Measurements from ENCODE around the gene ZSCAN5C. TPM values are rescaled to one million over a fixed set of nuclear protein-coding genes. Genes with fewer than 3 reads are reported as not detected.
"Not testable (repeated sequence)": the region's sequence is repeated elsewhere in the genome, so short reads cannot be mapped to it uniquely, and the experiment has no call there.

ZSCAN5C gene
- total RNA-seq, 1 donor from 2014 or later: not detected

DNA sequence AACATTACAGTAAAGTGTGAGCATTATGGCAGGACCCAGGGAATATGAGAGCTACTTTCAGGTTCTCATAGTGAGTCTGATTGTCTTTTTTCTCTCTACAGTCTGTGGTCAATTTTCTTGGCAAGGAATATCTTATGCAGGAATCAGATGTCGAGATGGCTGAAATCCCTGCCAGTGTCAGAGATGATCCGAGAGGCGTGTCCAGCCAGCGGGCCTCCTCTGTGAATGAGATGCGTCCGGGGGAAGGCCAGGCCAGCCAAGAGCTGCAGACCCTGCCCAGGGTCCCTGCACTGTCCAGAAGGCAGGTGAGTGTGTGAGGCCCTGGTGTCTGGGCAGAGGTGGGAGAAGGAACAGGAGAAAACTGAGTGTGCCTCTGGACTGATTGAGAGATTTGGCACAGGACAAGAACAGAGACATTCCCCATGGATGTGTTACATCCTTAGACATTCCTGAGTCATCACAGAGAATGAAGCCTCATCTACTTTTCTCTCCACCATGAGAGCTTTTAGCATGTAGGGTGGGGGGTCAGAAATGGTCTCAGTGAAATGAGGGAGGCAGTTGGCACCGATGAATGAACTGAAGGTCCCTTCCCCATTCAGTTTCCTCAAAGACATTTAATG lies 43.2 kb downstream of the ZSCAN5C start:
- Histone ChIP-seq H3K79me2 (ENCODE audit: insufficient read depth, low read length) (no peaks in the 10 kb centered on the region), H3K4me1 (ENCODE audit: insufficient read depth, low read length) (peaks cover 4% of the 10 kb centered on the region), H4K20me1 (ENCODE audit: insufficient read depth, low read length) (no peaks in the 10 kb centered on the region), H3K27ac (ENCODE audit: low read depth, low read length) (no peak overlapping the region), H3K4me2 (ENCODE audit: low read length) (peak overlapping the region; percentile 22), H3K9me3 (ENCODE audit: insufficient read depth, low read depth, low read length) (no peaks in the 10 kb centered on the region), H2AFZ (ENCODE audit: low read depth, low read length) (no peak overlapping the region), H3K27me3 (ENCODE audit: insufficient read depth, low read length) (no peaks in the 10 kb centered on the region), H3K36me3 (ENCODE audit: insufficient read depth, low read length) (no peaks in the 10 kb centered on the region), H3K4me3 (ENCODE audit: insufficient read depth, low read depth, low read length) (no peak overlapping the region), H3K9ac (ENCODE audit: low read length) (no peak overlapping the region)
- Mint-ChIP-seq H3K9me3 (ENCODE audit: unreplicated experiment) (no peaks in the 10 kb centered on the region), H3K27me3 (ENCODE audit: low read depth, unreplicated experiment) (no peaks in the 10 kb centered on the region), H3K4me1 (ENCODE audit: low read depth, unreplicated experiment) (peaks cover 10% of the 10 kb centered on the region), H3K36me3 (ENCODE audit: low read depth, unreplicated experiment) (peaks cover 2% of the 10 kb centered on the region), H3K27ac (ENCODE audit: unreplicated experiment) (no peak overlapping the region), H3K4me3 (ENCODE audit: unreplicated experiment) (no peak overlapping the region)
- no peak for FAIRE-seq
- DNase-seq (ENCODE audit: low read depth): peak; percentile 12
- TF ChIP-seq CTCF (IDR thresholded peaks at IDR 0.05; ENCODE audit: insufficient read depth, low read depth, low read length): no peak

GRCh38 chr19:56245764-56246163 lies 43.7 kb downstream of the ZSCAN5C start:
- not testable (repeated sequence) for H3K27me3 ChIP-seq (ENCODE audit: insufficient read depth, low read length); H3K9me3 ChIP-seq (ENCODE audit: insufficient read depth, low read depth, low read length); H3K4me3 Mint-ChIP-seq (ENCODE audit: unreplicated experiment); H3K4me1 ChIP-seq (ENCODE audit: insufficient read depth, low read length); H3K27ac ChIP-seq (ENCODE audit: low read depth, low read length); H3K27ac Mint-ChIP-seq (ENCODE audit: unreplicated experiment); H3K4me3 ChIP-seq (ENCODE audit: insufficient read depth, low read depth, low read length); H2AFZ ChIP-seq (ENCODE audit: low read depth, low read length); H3K4me2 ChIP-seq (ENCODE audit: low read length); H3K9ac ChIP-seq (ENCODE audit: low read length); FAIRE-seq; H3K36me3 Mint-ChIP-seq (ENCODE audit: low read depth, unreplicated experiment); DNase-seq (ENCODE audit: low read depth); H3K4me1 Mint-ChIP-seq (ENCODE audit: low read depth, unreplicated experiment); H3K9me3 Mint-ChIP-seq (ENCODE audit: unreplicated experiment); H3K36me3 ChIP-seq (ENCODE audit: insufficient read depth, low read length); H3K79me2 ChIP-seq (ENCODE audit: insufficient read depth, low read length); H4K20me1 ChIP-seq (ENCODE audit: insufficient read depth, low read length); H3K27me3 Mint-ChIP-seq (ENCODE audit: low read depth, unreplicated experiment)

DNA sequence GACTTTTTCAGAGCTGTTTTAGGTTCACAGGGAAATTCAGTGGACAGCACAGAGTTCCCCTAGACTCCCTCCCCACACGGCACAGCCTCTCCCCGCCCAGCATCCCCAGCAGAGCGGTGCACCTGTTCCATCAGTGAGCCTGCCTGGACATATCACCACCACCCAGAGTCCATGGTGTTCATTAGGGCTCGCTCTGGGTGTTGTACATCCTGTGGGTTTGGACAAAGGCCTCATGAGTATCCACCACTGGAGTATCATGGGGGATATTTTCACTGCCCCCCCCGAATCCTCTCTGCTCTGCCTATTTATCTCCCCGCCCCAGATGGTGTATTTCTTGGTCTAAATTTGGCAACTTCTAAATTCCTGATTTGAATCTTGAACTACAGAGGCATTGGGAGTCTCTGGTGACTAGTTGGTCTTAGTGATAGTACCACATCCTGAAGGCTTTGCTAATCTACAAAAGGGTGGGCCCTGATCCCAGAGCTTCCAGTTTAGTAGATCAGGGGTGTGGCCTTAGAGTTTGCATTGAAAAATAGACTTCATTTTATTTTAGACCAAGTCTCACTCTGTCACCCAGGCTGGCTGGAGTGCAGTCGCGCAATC lies 46.8 kb downstream of the ZSCAN5C start:
- H3K27me3 Mint-ChIP-seq (ENCODE audit: low read depth, unreplicated experiment); H3K4me2 ChIP-seq (ENCODE audit: low read length); H3K4me3 ChIP-seq (ENCODE audit: insufficient read depth, low read depth, low read length); H3K36me3 ChIP-seq (ENCODE audit: insufficient read depth, low read length); H3K27me3 ChIP-seq (ENCODE audit: insufficient read depth, low read length); DNase-seq (ENCODE audit: low read depth); H3K27ac Mint-ChIP-seq (ENCODE audit: unreplicated experiment); H3K9ac ChIP-seq (ENCODE audit: low read length); H3K36me3 Mint-ChIP-seq (ENCODE audit: low read depth, unreplicated experiment); H4K20me1 ChIP-seq (ENCODE audit: insufficient read depth, low read length); H2AFZ ChIP-seq (ENCODE audit: low read depth, low read length); H3K4me3 Mint-ChIP-seq (ENCODE audit: unreplicated experiment); FAIRE-seq; H3K9me3 Mint-ChIP-seq (ENCODE audit: unreplicated experiment); H3K9me3 ChIP-seq (ENCODE audit: insufficient read depth, low read depth, low read length); H3K4me1 ChIP-seq (ENCODE audit: insufficient read depth, low read length); H3K27ac ChIP-seq (ENCODE audit: low read depth, low read length); H3K4me1 Mint-ChIP-seq (ENCODE audit: low read depth, unreplicated experiment); H3K79me2 ChIP-seq (ENCODE audit: insufficient read depth, low read length): not testable (repeated sequence)

Measured in astrocyte (in vitro differentiated cells and primary cell).